PFSK-1 (cell line): ENCODE data around the gene CSF1R.

ENCODE experiments used
- FOXP2 ChIP-seq: optimal IDR thresholded peaks from 2 replicates; pipeline ENCODE3; 2011; ENCODE audit warnings: borderline replicate concordance, control low read depth, inconsistent platforms; ENCODE audit not compliant: insufficient read depth; ENCODE audit errors: extremely low read length, extremely low read depth
- POLR2AphosphoS5 ChIP-seq: IDR thresholded peaks from 2 replicates; pipeline ENCODE4 v1.6.1; 2012; ENCODE audit warnings: low read depth, mild to moderate bottlenecking, control low read depth, low read length, moderate library complexity
- SIN3A ChIP-seq: IDR thresholded peaks from 2 replicates; pipeline ENCODE4 v1.6.1; 2012; ENCODE audit warnings: mild to moderate bottlenecking, low read length, moderate library complexity, borderline replicate concordance; ENCODE audit not compliant: insufficient read depth
- TAF1 ChIP-seq: IDR thresholded peaks from 2 replicates; pipeline ENCODE4 v1.6.1; 2012; ENCODE audit warnings: low read length, control low read depth, borderline replicate concordance; ENCODE audit not compliant: insufficient read depth
- TF ChIP-seq, protein P1 (sequence below), 2 experiments: IDR thresholded peaks; 2 replicates each; pipeline versions ENCODE4 v1.6.1 to v1.8.0; 2011 to 2012; ENCODE audit warnings: low read depth in 2 of 2, low read length in 2 of 2, control low read depth in 1 of 2, inconsistent platforms in 1 of 2, mild to moderate bottlenecking in 1 of 2, moderate library complexity in 1 of 2; ENCODE audit not compliant: insufficient read depth in 1 of 2

CSF1R gene

DNA sequence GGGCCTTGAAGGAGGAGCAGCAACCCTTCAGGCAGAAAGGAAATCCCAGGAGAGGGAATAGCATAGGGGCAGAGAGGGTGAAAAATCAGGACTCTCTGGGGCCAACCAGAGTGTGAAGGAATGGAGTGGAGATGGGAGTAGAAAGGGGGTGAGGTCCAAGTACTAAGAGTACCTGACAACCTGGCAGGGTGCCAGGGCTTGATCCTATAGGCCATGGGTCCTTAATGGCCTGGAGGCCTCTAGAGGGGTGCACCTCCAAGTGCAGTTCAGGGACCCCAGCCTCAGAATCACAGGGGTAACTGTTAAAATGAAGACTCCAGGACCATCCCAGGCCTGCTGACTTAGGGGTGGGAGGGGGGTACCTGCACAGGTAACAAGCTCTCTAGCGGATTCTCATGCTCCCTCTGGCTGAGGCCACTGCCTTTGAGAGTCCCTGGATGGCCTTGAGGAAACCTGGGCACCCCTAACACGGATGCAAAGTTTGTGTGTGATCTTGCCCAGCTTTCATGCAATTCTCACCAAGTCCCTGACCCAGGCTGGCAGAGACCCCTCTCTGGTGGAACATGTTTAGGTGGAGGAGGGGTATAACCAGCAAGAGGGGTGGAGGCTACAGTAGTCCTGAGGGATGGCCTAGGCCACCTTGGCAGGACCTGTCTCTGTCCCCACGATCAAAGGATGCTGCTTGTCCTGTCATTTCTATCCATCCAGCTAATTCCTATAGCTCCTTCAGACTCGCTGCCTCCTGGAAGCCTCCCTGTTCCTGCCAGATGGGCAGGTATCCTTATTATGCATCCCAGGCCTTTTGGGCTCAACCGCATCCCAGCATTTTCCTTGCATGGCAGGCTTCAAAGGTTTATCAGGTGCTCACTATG lies 17.6 kb upstream of the CSF1R start:
- no peak for TF ChIP-seq SIN3A
- TF ChIP-seq TAF1 = no peak
- TF ChIP-seq, protein P1, sequence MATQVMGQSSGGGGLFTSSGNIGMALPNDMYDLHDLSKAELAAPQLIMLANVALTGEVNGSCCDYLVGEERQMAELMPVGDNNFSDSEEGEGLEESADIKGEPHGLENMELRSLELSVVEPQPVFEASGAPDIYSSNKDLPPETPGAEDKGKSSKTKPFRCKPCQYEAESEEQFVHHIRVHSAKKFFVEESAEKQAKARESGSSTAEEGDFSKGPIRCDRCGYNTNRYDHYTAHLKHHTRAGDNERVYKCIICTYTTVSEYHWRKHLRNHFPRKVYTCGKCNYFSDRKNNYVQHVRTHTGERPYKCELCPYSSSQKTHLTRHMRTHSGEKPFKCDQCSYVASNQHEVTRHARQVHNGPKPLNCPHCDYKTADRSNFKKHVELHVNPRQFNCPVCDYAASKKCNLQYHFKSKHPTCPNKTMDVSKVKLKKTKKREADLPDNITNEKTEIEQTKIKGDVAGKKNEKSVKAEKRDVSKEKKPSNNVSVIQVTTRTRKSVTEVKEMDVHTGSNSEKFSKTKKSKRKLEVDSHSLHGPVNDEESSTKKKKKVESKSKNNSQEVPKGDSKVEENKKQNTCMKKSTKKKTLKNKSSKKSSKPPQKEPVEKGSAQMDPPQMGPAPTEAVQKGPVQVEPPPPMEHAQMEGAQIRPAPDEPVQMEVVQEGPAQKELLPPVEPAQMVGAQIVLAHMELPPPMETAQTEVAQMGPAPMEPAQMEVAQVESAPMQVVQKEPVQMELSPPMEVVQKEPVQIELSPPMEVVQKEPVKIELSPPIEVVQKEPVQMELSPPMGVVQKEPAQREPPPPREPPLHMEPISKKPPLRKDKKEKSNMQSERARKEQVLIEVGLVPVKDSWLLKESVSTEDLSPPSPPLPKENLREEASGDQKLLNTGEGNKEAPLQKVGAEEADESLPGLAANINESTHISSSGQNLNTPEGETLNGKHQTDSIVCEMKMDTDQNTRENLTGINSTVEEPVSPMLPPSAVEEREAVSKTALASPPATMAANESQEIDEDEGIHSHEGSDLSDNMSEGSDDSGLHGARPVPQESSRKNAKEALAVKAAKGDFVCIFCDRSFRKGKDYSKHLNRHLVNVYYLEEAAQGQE (IDR thresholded peaks at IDR 0.05; ENCODE audit: insufficient read depth in 1 of 2, low read depth in 2 of 2, low read length in 2 of 2) = no peak
- no peak for TF ChIP-seq FOXP2
- TF ChIP-seq POLR2AphosphoS5 = no peak

DNA sequence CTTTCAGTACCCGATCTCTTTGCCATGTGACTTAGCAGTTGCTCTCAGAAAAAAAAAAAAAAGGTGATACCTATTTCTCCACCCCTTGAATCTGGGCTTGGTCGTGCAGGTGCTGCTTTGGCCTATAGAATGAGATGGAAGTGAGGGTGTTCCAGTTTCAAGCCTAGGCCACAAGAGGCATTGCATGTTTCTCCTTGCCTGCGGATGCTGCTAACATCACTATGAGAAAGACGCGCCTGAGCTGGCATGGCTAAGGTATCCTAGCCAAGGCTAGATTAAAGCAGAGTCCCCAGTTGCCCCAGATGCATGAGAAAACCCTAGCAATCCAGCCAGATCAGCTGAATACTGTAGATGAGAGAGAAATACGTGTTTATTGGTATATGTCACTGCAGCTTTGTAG lies 14.7 kb upstream of the CSF1R start:
- TF ChIP-seq POLR2AphosphoS5 (no peak), FOXP2 (no peak), TAF1 (no peak), SIN3A (no peak)
- TF ChIP-seq, protein P1 (IDR thresholded peaks at IDR 0.05; ENCODE audit: insufficient read depth in 1 of 2, low read depth in 2 of 2, low read length in 2 of 2) = no peak

DNA sequence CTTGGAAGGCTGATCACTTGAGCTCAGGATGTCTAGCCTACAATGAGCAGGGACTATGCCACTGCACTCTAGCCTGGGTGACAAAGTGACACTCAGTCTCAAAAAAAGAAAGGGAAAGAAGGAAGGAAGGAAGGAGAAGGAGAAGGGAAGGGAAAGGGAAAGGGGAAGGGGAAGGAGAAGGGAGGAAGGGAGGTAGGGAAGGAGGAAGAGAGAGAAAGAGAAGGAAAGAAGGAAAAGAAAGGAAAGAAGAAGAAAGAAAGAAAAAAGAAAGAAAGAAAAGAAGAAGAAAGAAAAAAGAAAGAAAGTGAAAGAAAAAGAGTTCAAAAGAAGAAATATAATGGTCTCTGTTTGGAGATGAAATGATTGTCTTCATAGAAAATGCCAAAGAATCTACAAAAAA lies 10.8 kb upstream of the CSF1R start:
- TF ChIP-seq TAF1 = no peak
- TF ChIP-seq, protein P1 (IDR thresholded peaks at IDR 0.05; ENCODE audit: insufficient read depth in 1 of 2, low read depth in 2 of 2, low read length in 2 of 2) = no peak

DNA sequence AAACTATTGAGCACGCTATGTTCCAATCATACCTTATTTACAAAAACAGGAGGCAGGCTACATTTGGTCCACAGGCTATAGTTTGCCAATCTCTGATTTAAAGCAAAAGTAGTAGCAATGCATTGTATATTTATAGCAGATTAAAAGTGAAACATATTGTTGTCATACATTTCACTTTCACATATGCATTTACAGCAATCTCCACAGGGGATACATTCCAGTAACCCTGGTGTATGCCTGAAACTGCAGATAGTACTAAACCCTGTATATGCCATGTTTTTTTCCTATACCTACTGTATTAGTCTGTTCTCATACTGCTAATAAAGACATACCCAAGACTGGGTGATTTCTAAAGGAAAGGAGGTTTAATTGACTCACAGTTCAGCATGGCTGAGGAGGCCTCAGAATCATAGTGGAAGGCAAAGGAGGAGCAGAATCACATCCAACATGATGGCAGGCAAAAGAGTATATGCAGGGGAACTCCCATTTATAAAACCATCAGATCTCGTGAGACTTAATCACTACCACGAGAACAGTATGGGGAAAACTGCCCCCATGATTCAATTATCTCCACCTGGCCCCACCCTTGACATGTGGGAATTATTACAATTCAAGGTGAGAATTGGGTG lies 5.9 kb upstream of the CSF1R start:
- no peak for TF ChIP-seq SIN3A
- no peak for TF ChIP-seq TAF1
- TF ChIP-seq FOXP2 = no peak
- TF ChIP-seq, protein P1 (IDR thresholded peaks at IDR 0.05; ENCODE audit: insufficient read depth in 1 of 2, low read depth in 2 of 2, low read length in 2 of 2) = no peak
- TF ChIP-seq POLR2AphosphoS5 = no peak
